Mesodermal cell (in vitro differentiated cells): ENCODE results near the gene MKLN1.
"Not testable (repeated sequence)": the region's sequence is repeated elsewhere in the genome, so short reads cannot be mapped to it uniquely, and the experiment has no call there.

ENCODE experiments used
- H3K27ac ChIP-seq: 2 replicates; pipeline ENCODE4 v1.7.0; 2013; ENCODE audit warnings: mild to moderate bottlenecking, low read depth, low read length, moderate library complexity; ENCODE audit not compliant: severe bottlenecking
- H3K36me3 ChIP-seq: 2 replicates; pipeline ENCODE4 v1.7.1; 2013; ENCODE audit warnings: mild to moderate bottlenecking, low read length, moderate library complexity; ENCODE audit not compliant: control insufficient read depth, insufficient read depth
- H3K4me1 ChIP-seq: one replicate; pipeline ENCODE4 v1.7.1; 2013; ENCODE audit warnings: mild to moderate bottlenecking, low read length; ENCODE audit not compliant: insufficient read depth, control insufficient read depth, poor library complexity, severe bottlenecking
- H3K4me3 ChIP-seq: 2 replicates; pipeline ENCODE4 v1.7.0; 2013; ENCODE audit warnings: low read length, control low read depth, mild to moderate bottlenecking; ENCODE audit not compliant: insufficient read depth, poor library complexity, severe bottlenecking; ENCODE audit errors: extremely low read depth
- H3K9me3 ChIP-seq: 2 replicates; pipeline ENCODE4 v1.7.1; 2013; ENCODE audit warnings: mild to moderate bottlenecking, low read length, moderate library complexity; ENCODE audit not compliant: control insufficient read depth
- WGBS, 2 experiments: methylation state at CpG; one replicate each; pipeline ENCODE4 v1.1.5; 2013; ENCODE audit warnings: missing lambda C conversion rate in 2 of 2; ENCODE audit not compliant: insufficient coverage in 2 of 2; 5-methylcytosine and 5-hydroxymethylcytosine counted together

MKLN1 gene

DNA sequence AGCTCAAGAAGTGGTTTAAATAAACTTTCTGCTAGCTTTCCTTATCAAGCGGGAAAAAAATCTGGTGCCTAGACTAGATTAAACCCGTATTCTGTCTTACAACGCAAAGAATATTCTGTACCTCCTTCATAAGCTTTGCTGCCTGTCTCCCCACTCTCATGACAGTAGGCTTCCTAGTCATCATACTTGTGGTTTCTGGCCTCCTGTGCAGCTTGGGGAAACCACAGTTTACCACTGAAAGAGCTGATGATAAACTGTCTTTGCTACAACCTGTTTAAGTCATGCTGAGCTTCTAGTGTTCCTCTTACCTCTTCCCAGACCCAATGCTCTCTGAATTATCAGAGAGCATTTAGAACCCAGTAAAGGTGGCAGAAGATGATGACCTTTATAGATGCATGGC, 173.7 kb downstream of the MKLN1 start:
- WGBS, 2 experiments, result 97 to 100% methylated on average over 3 of the region's 3 CpGs
- Histone ChIP-seq H3K36me3 (peaks cover 86% of the 10 kb centered on the region), H3K27ac (no peak overlapping the region), H3K4me1 (peaks cover 7% of the 10 kb centered on the region), H3K4me3 (no peak overlapping the region), H3K9me3 (no peaks in the 10 kb centered on the region)

GRCh38 chr7:131501930-131502685, 174.4 kb downstream of the MKLN1 start:
- Histone ChIP-seq H3K36me3 (peaks cover 86% of the 10 kb centered on the region), H3K9me3 (no peaks in the 10 kb centered on the region), H3K4me3 (no peak overlapping the region), H3K4me1 (peaks cover 7% of the 10 kb centered on the region), H3K27ac (peak overlapping the region; percentile 39)
- WGBS, 2 experiments, result 92 to 96% methylated on average over 10 to 12 of the region's 14 CpGs

DNA sequence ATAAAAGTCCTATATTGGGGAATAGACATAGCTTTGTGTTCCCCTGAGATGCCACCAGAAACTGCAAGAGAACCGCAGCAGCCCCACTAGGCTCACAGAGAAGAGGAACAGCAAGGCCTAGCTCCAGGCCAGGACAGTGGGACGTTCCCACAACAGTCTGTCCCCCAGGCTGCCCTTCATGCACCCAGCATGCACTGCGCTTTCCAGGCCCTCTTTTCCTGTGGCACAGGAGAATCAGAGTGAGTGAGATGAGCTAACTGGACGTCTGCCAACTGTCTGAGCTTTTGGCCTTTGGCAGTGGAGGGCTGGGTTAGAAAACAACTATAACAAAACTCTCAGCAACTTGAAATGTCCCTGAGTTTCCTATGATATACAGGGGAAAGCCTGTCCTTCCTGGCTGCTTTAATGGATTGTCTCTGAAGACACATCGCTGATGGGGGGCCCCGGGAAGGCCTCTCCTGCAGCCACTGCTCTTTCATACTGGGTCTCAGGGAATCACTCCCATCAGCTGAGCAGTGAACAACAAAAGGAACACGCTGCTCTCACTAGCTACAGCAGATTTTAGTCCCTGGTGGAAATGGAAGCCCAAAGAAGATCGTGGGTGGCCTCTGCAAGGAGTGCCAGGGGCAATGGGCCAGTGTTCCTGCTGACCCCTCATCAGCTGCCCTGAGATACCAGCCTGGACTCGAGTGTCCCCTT, 175.3 kb downstream of the MKLN1 start:
- Histone ChIP-seq H3K4me3 (no peak overlapping the region), H3K9me3 (no peaks in the 10 kb centered on the region), H3K4me1 (peaks cover 11% of the 10 kb centered on the region), H3K27ac (peak overlapping the region; percentile 39), H3K36me3 (peaks cover 86% of the 10 kb centered on the region)
- WGBS, 2 experiments, result 94 to 98% methylated on average over 7 to 8 of the region's 9 CpGs

GRCh38 chr7:131503639-131504038, 176.0 kb downstream of the MKLN1 start:
- 91 to 96% methylated on average over 6 of the region's 6 CpGs for WGBS, 2 experiments
- Histone ChIP-seq H3K9me3 (no peaks in the 10 kb centered on the region), H3K27ac (peak overlapping the region; percentile 39), H3K36me3 (peaks cover 86% of the 10 kb centered on the region), H3K4me3 (no peak overlapping the region), H3K4me1 (peaks cover 11% of the 10 kb centered on the region)

DNA sequence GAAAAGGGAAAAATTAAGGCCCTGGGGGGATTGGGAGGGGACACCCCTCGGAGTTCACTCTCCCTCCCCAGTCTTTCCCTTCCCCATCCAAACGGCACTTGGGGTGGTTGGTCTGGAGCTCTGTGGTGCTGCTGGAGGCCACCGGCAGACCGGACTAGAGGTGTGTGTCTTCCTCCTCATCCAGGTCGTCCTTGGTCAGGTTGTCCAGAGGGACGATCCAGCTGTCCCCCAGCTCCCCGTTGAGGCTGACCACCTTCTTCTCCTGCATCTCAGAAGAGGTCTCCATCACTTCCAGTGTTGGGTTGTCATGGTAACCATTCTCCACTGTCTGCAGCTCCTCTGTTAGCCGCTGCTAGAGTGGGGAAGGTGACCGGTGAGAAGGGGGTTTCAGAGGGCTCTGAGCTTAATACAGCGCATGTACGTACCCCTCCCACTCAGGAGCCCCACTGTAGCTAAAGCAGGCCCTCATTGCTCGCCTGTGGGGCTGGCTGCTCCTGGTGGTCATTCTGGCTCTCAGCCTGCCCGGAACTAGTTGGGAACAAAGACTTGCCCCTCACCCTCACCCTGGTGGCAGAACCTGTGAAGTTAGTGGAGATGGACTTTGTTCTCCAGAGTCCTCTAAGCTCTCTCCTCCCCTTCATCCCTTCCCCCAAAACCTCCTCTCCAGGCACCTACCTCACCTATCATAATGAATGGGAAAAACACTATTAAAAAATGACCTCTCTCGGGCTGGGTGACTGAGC, 176.7 kb downstream of the MKLN1 start:
- Histone ChIP-seq H3K4me3 (no peak overlapping the region), H3K36me3 (peaks cover 86% of the 10 kb centered on the region), H3K9me3 (no peaks in the 10 kb centered on the region), H3K27ac (no peak overlapping the region), H3K4me1 (peaks cover 14% of the 10 kb centered on the region)
- 95% methylated on average over 4 to 8 of the region's 14 CpGs for WGBS, 2 experiments

GRCh38 chr7:131505037-131505620, 177.5 kb downstream of the MKLN1 start:
- not testable (repeated sequence) for H3K27ac ChIP-seq, H3K4me3 ChIP-seq, H3K9me3 ChIP-seq
- Histone ChIP-seq H3K4me1 (peaks cover 14% of the 10 kb centered on the region), H3K36me3 (peaks cover 87% of the 10 kb centered on the region)
- 89 to 96% methylated on average over 3 to 6 of the region's 8 CpGs for WGBS, 2 experiments

- Histone ChIP-seq H3K9me3 (no peaks in the 10 kb centered on the region), H3K4me3 (no peak overlapping the region), H3K27ac (no peak overlapping the region), H3K36me3 (peaks cover 88% of the 10 kb centered on the region), H3K4me1 (peaks cover 14% of the 10 kb centered on the region)
- WGBS, 2 experiments, result 97 to 99% methylated on average over 20 to 23 of the region's 30 CpGs
Measured at GRCh38 chr7:131505636-131506557, 178.2 kb downstream of the MKLN1 start.

DNA sequence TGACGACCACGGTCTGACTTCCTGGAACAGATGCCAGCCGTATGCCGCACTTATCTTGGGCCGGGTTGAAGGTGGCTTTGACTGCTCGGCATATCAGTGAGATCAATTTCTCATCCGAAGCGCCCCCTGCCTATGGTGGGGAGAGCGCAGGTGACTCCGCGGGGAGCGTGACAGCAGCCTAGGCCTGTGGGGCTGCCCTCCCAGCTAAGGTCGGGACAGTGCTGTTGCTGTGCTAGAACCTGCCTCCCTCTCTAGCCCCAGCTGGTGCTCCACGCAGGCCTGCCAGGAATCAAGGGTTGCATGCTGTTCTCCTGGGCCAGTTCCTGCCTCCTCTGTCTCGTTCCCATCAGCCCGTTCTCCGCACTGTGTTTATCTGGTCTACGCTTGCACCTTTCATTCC, 178.9 kb downstream of the MKLN1 start:
- H3K36me3 ChIP-seq, result peaks cover 93% of the 10 kb centered on the region

DNA sequence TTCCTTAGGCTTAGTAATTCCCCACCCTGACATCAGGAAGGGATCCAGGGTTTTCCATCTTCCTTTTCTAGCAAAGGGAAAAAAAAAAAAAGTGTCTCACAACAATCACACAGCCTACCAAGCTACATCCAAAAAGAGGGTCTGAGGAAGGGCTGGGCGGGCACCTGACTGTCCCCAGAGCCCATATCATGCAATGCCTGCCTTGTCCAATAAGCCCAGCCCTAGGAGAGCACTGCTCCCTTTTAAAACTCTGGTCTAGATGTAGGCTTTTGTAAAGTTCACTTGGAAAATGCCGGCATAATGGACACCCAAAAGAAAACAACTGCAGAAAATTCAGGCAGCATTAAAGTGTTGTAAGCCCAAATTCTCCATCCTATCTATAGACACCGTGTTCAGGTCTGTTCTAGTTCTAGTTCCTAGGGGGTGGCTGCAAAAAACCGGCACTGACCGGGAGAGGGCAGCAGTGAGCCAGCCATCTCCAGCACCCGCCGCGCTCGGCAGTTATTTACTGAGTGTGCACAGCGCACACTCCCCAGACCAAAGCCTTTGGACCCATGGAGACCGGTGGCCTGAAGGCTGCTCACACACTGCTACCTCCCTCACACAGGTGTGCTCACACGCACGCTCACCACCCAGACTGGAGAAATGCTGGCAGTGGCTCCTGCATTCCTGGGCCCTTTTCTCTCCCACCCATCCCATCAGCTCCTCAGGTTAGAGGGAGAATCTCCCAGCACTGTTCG, 180.1 kb downstream of the MKLN1 start:
- H3K4me1 ChIP-seq, result peaks cover 12% of the 10 kb centered on the region
- 80 to 90% methylated on average over 9 to 12 of the region's 14 CpGs for WGBS, 2 experiments
- peaks cover 92% of the 10 kb centered on the region for H3K36me3 ChIP-seq
- H3K4me3 ChIP-seq, result no peak overlapping the region
- peak overlapping the region; percentile 29 for H3K27ac ChIP-seq
- H3K9me3 ChIP-seq, result no peaks in the 10 kb centered on the region

More for the DNA sequence above, 178.9 kb downstream of the MKLN1 start:
- WGBS, 2 experiments, result 96 to 97% methylated on average over 12 to 18 of the region's 18 CpGs
- no peak overlapping the region for H3K27ac ChIP-seq
- no peaks in the 10 kb centered on the region for H3K9me3 ChIP-seq
- H3K4me1 ChIP-seq, result peaks cover 14% of the 10 kb centered on the region
- no peak overlapping the region for H3K4me3 ChIP-seq
